DOHH2 (cell line): ENCODE data around the gene ACSF2.

Experiments used
- EZH2phosphoT487 ChIP-seq: fragments of 200-600 bp; sonication (generic); IDR thresholded peaks from 2 replicates; pipeline ENCODE4 v1.6.1; 2017; ENCODE audit warnings: borderline replicate concordance, mild to moderate bottlenecking, antibody characterized with exemption, low read length, moderate library complexity, mixed read lengths
- TF ChIP-seq, protein P1 (sequence below): fragments of 200-600 bp; sonication (generic); IDR thresholded peaks from one replicate; pipeline ENCODE4 v1.5.1; 2014; ENCODE audit warnings: antibody characterized with exemption, mild to moderate bottlenecking, low read depth, low read length; ENCODE audit not compliant: poor library complexity, severe bottlenecking

- TF ChIP-seq, protein P1, sequence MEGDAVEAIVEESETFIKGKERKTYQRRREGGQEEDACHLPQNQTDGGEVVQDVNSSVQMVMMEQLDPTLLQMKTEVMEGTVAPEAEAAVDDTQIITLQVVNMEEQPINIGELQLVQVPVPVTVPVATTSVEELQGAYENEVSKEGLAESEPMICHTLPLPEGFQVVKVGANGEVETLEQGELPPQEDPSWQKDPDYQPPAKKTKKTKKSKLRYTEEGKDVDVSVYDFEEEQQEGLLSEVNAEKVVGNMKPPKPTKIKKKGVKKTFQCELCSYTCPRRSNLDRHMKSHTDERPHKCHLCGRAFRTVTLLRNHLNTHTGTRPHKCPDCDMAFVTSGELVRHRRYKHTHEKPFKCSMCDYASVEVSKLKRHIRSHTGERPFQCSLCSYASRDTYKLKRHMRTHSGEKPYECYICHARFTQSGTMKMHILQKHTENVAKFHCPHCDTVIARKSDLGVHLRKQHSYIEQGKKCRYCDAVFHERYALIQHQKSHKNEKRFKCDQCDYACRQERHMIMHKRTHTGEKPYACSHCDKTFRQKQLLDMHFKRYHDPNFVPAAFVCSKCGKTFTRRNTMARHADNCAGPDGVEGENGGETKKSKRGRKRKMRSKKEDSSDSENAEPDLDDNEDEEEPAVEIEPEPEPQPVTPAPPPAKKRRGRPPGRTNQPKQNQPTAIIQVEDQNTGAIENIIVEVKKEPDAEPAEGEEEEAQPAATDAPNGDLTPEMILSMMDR: no peak
- TF ChIP-seq EZH2phosphoT487: no peak
These were observed 62.9 kb downstream of the ACSF2 start for GRCh38 chr17:50488880-50489279.
